NCI-H2107 treated with DMSO at 0.1 percent for 48 hours (cell line): ENCODE results near the gene NAPB.

Experiments
- DNase-seq: peaks from one replicate; lab custom pipeline; 2025; ENCODE audit not compliant: unreplicated experiment; lab: John Stamatoyannopoulos, UW

Gene NAPB

DNA sequence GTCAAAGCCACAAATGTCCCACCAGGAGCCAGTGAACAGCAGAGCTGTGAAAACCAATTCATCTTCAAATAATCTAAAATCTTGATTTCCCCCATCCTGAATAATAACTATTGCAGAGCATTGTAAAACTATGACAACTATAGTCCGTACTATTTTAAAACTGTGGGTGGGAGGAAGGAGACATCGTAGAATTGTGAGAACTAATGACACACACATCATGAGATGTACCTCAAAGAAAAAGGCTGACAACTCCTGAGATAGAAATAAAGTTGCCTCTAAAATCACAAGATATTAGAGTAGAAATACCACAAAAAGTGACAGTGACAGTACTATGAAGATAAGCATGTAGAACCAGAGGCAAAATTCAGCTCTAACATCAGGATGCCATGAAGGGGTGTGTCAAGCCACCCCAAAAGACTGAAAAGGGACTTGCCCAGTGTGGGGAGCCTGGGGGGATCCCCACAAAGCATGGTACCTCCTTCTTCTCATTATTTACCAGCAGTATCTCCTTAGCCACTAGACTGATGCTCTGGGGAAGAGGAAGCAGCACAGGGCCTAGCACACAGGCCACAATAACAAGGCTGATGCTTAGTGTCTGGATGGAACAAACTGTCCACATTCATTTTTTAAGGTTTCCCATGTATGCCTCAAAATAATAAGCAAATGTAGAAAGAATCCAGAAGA lies 13.4 kb downstream of the NAPB start:
- no peak for DNase-seq

GRCh38 chr20:23406880-23407279 lies 14.4 kb downstream of the NAPB start:
- no peak for DNase-seq

- no peak for DNase-seq
Measured at GRCh38 chr20:23404196-23404595, 17.1 kb downstream of the NAPB start.

- DNase-seq, result no peak
Measured at GRCh38 chr20:23403751-23404150, 17.5 kb downstream of the NAPB start.

GRCh38 chr20:23401051-23401450 lies 20.2 kb downstream of the NAPB start:
- DNase-seq, result no peak

- DNase-seq, result peak; percentile 10
Measured at GRCh38 chr20:23399568-23400241, 21.6 kb downstream of the NAPB start.

- DNase-seq, result no peak
Measured at GRCh38 chr20:23397961-23398360, 23.3 kb downstream of the NAPB start.

DNA sequence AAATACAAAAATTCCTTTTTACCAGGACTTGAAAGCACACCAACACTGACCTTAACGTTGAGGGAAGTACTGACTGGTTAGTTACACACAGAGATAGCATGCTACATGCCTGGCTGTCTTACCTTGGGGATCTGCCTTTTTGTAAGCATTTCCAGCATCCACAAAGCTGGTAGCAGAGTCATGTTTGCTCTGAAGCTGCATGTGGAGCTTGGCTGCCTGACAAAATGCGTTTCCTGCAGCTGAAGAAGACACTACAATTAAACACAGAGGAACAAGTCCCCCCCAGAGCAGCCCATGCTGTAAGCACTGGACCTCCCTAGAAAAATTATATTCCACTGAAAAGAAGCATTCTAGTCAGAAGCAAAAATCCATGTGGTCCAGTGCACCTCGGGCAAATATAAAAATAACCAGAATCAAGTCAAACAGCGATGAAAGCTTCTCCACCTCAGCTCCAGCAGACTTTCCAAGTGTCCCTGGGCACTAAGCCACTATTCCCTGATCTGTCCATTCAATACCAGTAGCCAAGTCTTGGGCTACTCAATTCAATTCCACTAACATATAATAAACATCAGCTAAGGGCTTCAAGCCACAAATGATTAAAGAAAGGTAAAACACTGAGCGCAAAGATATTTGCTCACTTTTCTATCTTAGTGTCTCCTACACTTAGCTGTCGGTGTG lies 24.2 kb downstream of the NAPB start:
- no peak for DNase-seq

DNA sequence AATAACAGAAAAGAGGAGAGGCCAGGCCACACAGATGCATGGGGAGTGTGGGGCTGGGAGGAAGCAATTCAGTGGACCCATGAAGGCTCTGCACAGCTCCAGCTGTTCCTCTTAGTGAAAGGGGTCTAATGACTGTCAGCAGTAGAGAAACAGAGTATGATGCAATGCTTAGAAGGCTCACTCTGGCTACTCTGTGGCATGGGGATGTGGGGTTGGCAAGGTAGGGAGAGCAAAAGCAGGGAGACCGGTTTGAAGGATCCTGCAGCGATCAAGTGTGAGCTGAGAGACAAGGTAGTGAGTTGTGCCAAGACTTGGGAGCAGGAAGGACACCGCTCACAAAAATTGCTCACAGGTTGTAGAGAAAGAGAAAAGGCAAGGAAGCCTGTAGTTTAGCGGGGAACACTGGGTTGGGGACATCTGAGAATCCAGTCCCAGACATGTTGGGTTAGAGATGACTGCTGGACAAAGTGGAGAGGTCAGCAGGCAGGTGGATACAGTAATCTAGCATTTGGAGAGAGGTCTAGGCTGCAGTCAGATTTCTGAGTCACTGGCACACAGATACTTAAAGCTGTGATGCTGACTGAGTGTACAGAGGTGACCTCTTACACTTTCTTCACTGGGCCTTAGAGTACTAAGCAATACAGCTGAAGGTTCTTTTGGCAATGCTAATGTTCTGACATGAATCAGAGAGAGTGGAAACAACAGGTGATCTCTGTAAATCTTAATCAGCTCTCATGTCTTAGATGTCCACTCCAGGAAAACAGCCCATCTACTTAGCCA lies 27.1 kb downstream of the NAPB start:
- no peak for DNase-seq

DNA sequence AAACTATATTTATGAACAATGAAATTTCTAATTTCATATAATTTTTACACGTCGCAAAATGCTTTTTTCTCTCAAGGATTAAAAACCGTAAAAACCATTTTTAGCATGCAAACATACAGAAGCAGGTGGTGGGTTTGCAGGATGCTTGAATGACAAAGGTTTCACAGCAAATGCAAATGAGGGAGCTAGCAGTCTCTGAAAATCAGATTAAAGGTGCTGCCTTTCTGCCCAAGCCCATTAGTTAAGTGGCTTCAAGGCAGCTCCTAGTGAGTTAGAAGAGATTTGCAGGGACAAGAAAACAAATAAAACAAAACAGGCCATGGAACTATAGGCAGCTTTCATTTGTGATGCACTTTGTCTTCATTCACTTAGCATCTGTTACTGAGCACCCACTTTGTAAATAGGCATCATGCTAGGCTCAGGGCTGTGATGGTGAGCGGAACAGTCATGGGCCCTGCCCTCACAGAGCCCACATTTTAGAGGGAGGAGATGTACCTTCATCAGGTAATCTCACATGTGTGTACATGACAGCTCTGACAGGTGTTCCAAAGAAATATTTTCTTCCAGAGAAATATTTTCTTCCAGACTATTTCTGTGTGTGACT lies 29.5 kb downstream of the NAPB start:
- no peak for DNase-seq

DNA sequence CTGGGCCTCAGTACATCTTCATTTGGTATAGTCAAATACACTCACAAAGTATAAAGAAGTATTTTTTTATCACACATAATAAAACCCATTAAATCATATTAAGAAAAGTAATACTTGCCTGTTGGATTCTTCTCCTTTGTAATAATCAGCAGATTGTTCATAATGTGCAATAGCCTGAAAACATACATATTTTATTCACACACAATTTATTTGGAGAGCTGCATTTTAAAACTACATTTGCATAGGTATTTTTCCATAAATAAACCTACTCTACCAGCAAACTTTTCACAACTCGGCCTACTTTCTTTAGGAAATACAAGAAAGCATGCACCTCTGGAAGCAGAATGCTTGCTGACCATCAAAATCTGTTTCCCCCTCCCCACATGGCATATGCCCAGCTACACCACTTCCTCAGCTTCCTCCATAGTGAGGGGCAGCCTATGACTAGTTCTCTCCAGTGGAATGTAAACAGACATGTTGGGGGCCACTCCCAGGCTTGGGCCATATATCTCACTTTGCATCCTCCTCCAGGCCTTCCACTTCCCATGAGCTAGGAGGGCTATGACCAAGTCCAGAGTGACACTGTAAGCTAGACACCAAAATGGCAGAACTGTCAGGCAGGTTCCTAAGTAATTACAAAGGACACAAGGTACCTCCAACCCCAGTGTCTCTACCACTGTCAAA lies 31.1 kb downstream of the NAPB start:
- no peak for DNase-seq

DNA sequence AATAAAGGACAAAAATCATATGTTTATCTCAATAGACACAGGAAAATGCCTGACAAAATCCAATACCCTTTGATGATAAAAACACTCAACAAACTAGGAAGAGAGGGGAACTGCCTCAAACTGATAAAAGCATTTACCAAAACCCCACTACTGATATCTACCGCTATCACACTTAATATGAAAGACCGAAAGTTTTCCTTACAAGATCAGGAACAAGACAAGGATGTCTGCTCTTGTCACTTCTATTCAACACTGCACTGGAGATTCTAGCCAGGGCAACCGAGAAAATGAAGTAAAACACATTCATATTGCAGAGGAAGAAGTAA lies 34.2 kb downstream of the NAPB start:
- no peak for DNase-seq

DNA sequence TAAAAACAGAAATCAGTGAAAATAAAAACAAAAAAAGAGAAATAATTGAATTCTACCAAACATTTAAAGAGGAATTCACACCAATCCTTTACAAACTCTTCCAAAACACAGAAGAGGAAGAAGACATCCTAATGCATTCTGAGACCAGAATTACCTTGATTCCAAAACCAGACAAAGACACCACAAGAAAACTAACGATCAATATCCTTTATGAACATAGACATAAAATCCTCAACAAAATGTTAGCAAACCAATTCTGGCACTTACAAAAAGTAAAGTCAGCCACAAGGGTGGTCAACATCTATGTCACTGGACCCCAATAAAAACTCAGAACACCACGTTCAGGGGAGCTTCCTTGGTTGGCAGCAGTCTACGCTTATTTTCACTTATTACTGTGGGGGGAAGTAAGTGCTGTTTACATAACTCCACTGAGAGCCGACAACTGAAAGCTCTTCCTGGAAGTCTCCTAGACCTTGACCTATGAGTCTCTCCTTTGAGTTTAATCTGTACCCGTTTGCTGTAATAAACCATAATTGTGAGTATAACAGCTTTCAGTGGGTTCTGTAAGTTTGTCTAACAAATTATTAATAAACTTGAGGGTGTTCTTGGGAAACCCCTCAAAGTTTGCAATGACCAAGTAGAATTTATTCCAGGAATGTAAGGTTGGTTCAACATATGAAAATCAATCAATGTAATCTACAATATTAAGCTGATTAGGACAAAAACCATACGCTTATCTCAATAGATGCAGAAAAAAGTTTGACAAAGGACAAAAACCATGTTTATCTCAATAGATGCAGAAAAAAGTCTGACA lies 34.8 kb downstream of the NAPB start:
- DNase-seq, result no peak

- DNase-seq, result no peak
Measured at GRCh38 chr20:23381876-23382275, 39.4 kb downstream of the NAPB start.

- no peak for DNase-seq
Measured at GRCh38 chr20:23379772-23380171, 41.5 kb downstream of the NAPB start.

GRCh38 chr20:23375827-23376226 lies 45.5 kb downstream of the NAPB start:
- no peak for DNase-seq

DNA sequence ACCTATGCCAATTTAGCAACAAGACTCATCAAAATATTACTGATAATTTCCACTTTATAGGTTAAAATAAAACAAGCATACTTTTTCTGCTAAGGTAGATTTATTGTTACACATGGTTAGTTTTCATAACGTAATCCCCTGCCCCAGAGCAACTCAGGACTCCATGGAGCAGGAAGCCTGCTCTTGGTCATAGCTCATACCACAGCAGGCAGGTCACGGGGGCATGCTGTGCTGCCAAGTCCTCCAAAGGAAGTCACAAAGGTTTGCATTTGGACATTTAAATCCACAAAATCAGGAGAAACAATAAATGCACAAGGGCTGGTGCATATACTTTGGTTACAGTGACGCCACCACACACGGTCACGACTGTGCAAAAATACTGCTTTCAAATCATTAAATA lies 46.8 kb downstream of the NAPB start:
- no peak for DNase-seq

GRCh38 chr20:23371496-23371895 lies 49.8 kb downstream of the NAPB start:
- no peak for DNase-seq

GRCh38 chr20:23370873-23371272 lies 50.4 kb downstream of the NAPB start:
- DNase-seq, result no peak

DNA sequence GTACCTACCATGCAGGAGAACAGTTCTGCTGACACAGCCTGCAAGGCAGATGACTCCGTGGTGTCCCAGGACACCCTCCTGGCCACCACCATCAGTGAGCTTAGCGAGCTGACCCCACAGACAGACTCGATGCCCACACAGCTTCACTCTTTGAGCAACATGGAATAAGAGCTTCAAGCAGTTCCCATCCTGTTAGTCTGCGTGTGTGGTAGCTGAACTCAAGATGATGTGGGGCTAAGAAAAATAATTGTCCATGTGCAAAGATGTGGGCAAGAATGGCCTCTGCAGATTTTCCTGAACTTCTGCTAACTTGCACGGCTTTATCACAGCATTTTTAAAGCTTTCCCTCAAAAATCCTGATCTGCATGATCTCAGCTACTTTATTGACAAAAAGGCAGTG lies 51.0 kb downstream of the NAPB start:
- DNase-seq, result no peak
